CD1c-positive myeloid dendritic cell (primary cell): Measurements from ENCODE around the gene MGAT5B.

Experiments used
- DNase-seq: peaks from one replicate; pipeline ENCODE4 v3.0.0-alpha.2; 2016; ENCODE audit errors: extremely low spot score

Gene MGAT5B

GRCh38 chr17:76879691-76880090 lies 11.5 kb downstream of the MGAT5B start:
- DNase-seq = no peak

- no peak for DNase-seq
Measured at GRCh38 chr17:76880268-76880667, 12.1 kb downstream of the MGAT5B start.

DNA sequence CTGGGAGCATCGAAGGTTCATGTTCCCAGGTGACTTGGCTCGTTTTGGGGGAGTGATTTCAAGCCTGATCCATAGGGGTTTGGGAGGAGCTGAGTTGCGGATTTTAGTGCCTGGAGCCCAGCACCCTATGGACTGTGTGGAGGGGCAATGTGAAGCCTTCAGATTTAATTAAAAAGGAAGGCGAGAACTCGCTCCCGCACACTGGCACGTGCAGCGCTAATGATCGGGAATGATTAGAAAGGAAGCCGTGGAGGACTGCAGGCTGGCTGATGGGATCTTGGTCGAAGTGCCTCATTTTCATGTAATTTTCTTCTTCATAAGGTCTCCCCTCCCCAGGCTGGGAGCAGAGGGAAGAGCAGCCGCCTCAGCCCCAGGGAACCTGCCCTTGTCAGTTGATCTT lies 12.8 kb downstream of the MGAT5B start:
- DNase-seq = no peak

- no peak for DNase-seq
Measured at GRCh38 chr17:76881408-76881807, 13.2 kb downstream of the MGAT5B start.

DNA sequence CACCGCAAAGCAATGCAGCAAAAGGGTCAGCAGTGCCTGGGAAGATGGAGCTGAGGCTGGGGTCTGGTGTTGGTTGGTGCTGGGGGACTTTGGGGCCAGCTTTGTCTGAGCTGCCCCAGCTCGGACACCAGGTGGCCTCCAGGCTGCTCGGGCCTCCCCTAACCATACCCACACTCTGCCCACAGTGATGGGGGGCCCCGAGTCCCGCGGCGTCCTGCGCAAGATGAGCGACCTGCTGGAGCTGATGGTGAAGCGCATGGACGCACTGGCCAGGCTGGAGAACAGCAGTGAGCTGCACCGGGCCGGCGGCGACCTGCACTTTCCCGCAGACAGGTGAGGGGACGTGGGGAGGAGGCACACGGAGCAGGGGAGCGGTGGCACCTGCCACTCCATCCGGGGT lies 13.8 kb downstream of the MGAT5B start:
- DNase-seq = no peak

GRCh38 chr17:76883744-76884525 lies 15.7 kb downstream of the MGAT5B start:
- no peak for DNase-seq

GRCh38 chr17:76884995-76885893 lies 17.0 kb downstream of the MGAT5B start:
- DNase-seq = no peak

DNA sequence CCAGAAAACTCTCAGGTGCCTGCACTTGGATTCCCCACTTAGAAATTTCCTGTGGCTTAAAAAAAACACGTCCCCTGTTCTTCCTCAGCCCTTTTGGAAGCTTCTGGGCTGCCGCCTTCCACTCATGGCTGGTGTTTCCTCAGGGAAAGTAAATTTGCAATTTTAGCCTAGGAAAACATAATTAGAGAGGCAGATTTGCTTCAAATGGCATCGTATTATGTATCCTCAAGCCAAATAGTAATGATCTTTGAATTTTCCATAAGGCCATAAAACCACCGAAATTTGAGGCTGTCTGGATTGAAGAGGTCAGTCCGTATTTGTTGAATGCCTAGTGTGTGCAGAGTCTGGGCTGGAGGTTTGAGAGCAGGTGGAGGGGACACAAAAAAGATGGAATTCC lies 17.7 kb downstream of the MGAT5B start:
- DNase-seq = no peak

- DNase-seq = no peak
Measured at GRCh38 chr17:76886395-76886794, 18.2 kb downstream of the MGAT5B start.

GRCh38 chr17:76887802-76888201 lies 19.6 kb downstream of the MGAT5B start:
- DNase-seq = no peak

DNA sequence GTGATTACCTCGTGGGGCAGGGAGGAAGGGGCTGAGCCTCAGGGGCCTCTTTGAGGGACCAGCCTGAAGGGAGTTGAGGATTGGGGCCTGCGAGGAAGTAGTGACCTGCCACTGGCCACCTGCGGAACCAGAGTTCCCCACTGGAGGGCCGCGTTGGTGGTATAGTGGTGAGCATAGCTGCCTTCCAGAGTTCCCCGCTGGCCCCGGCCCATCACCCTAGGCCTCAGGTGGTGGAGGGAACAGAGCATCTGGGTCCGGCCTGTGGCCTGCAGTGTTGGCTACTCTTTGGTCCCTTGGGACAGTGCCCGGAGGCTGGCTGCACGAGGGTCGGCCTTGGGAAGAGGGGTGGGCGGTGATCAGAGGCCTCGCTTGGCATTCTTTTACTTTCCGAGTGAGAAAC lies 20.5 kb downstream of the MGAT5B start:
- no peak for DNase-seq

GRCh38 chr17:76889323-76889722 lies 21.1 kb downstream of the MGAT5B start:
- no peak for DNase-seq

DNA sequence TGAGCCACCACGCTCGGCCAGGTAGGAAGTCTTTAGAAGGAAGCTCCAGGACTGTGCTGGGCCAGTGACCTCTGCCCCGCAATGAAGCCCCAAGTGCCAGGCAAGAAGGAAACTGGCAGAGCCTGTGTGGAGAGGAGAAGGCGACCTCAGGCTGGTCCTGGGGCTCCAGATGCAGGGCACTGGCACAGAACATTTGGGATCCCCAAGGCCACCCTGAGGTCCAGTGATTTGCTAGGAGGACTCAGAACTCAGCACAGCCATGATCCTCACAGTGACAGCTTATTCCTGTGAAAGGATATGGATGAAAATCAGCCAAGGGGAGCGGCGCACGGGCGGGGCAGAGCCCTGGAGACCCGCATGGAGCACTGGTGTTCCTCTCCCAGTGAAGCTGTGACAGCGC lies 24.1 kb downstream of the MGAT5B start:
- no peak for DNase-seq

DNA sequence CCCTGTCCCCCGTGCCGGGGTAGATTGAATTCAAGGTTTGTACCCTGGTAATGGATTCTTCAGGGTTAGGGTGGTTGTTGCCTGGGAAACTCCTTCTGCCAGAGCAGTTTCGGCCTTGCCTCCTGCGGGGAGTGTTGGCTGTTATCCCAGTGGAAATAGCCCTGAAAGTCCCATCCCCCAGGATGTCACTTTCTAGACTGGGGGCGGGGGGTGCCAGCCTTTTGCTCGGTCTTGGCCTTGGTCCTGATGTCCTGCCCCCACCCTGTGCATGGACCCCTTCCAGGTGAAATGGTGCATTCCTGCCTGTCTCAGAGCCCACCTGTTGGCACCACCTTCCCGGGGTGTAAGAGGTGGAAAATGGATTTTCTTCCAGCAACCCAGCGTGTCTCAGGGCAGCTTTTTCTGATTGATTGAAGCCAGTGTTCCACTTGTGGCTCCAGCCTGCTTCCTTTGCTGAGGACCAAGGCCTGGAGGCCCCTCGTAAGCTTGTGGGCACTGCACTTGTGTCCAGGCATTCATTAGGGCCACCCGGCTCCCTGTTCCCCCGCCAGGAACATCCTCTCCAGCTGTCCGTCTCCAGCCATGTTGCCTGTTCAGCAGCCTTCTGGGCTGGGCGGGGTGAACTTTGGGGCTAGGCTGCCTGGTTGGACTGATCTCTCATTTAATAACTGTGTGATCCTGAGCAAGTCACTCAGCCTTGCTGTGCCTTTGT lies 25.6 kb downstream of the MGAT5B start:
- no peak for DNase-seq

DNA sequence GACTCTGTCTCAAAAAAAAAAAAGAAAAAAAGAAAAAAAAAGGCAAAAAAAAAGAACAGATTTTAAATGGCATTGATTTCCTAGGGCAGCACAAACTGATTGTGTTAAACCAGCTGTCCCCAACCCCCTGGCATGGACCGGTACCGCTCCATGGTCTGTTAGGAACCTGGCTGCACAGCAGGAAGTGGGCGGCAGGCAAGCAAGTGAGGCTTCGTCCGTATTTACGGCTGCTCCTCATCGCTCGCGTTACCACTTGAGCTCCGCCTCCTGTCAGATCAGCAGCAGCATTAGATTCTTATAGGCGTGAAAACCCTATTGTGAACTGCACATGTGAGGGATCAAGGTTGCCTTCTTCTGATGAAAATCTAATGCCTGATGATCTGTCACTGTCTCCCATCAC lies 26.6 kb downstream of the MGAT5B start:
- DNase-seq = no peak

DNA sequence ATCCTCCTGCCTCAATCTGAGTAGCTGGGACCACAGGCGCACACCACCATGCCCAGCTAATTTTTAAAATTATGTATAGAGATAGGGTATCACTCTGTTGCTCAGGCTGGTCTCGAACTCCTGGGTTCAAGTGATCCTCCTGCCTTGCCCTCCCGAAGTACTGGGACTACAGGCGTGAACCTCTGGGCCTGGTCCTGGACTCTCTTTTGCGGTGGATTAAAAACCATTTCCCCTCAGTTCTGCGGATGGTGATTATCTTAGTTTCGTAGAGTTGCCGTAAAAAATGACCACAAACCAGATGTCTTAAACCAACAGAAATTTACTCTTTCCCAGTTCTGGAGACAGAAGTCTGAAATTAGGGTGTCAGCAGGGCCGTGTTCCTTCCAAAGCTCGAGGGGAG lies 28.8 kb downstream of the MGAT5B start:
- DNase-seq = no peak

GRCh38 chr17:76899414-76899813 lies 31.2 kb downstream of the MGAT5B start:
- DNase-seq = no peak

GRCh38 chr17:76900723-76901122 lies 32.5 kb downstream of the MGAT5B start:
- no peak for DNase-seq

DNA sequence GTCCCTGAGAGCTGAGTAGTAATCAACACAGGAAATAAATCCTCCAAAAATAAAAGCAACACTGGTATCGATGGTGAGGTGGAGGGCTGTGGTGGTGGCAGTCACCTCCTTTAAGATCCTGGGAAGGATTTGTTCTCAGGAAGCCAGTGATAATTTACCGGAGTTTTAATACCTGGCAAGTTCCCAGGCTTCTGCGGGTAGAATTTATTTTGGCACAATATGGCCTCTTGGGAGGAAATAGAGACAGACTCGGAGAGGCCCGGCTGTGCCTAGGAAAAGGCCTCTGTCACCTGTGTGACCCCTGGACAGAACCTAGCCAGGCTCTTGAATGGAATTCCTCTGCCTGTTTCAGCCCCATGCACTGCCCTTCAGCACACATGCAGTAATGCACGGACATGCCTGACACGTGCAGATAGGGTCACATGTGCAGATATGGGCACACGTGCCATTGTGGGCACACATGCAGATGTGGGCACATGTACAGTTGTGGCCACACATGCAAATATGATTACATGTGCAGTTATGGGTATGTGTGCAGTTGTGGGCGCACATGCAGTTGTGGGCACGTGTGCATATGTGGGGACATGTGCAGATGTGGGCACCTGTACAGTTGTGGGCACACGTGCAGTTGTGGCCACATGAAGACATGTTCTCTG lies 33.5 kb downstream of the MGAT5B start:
- DNase-seq = no peak

DNA sequence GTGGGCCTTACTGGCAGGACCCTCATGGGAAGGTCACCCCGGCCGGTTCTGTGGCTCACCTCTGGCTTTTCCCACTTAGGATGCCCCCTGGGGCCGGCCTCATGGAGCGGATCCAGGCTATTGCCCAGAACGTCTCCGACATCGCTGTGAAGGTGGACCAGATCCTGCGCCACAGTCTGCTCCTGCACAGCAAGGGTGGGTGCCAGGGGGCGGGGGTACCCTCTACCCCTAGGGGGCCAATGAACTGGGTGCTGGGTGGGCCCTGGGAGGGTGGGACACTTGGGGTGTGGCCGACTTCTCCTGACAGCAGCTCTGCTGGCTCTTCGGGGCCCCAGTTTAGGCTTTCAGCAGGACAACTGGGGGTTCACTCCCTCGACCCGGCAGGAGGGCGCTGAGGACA lies 34.3 kb downstream of the MGAT5B start:
- no peak for DNase-seq

GRCh38 chr17:76903631-76904030 lies 35.4 kb downstream of the MGAT5B start:
- DNase-seq = no peak

DNA sequence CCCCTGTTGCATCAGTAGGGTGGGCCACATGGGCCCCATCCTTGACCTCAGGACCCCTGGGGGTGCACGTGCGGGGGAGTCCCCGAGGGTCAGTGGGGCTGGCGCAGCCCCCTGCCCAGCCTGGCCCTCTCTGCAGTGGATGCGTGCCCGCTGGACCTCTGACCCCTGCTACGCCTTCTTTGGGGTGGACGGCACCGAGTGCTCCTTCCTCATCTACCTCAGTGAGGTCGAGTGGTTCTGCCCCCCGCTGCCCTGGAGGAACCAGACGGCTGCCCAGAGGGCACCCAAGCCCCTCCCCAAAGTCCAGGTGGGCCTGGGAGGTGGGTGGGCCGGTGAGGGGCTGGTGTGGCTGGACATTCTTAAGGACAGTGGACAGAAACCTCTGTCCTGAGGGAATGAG lies 35.9 kb downstream of the MGAT5B start:
- DNase-seq = no peak
